GM18909 (cell line): ENCODE data around the gene HOXB5.

Experiments used
- ATAC-seq: cut with Tn5 transposase; IDR thresholded peaks from one replicate; pipeline ENCODE4 v1.9.1; 2021; ENCODE audit warnings: mild to moderate bottlenecking; ENCODE audit not compliant: unreplicated experiment, poor library complexity

The HOXB5 gene

DNA sequence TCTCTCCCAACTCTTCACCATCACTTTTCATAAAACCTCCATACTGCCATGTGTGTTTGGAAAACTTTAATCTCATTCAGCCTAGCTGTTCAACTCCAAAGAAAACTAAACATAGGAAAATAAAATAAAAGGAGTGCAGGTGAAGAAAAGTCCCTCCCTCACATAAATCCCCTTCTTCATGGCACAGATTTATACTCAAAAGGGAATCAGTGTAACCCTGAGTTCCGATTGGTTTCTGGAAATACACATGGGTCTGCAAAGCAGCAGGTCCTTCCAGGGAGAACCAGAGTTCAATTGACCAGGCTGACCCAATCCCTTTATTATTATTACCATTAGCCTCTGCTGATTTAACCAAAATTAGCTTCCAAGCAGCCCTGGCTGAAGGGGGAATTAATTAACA lies 39.8 kb downstream of the HOXB5 start:
- ATAC-seq: no peak

DNA sequence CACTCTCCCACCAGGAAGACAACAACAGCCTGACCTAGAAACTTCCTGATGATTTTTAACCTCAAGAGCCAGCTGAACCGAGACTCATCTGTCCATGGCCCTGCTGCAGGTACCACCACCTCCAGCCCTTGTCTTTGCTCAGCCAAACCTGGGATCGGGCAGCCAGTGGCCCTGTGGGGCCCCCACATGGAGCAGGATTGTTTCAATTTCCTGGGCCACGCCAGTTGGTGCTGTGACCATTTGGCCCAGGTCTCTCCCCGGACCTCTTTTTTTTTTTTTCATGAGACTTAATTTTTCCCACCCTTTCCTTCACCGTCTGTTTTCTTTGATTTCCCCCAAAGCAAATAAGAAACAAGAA lies 40.4 kb downstream of the HOXB5 start:
- no peak for ATAC-seq

DNA sequence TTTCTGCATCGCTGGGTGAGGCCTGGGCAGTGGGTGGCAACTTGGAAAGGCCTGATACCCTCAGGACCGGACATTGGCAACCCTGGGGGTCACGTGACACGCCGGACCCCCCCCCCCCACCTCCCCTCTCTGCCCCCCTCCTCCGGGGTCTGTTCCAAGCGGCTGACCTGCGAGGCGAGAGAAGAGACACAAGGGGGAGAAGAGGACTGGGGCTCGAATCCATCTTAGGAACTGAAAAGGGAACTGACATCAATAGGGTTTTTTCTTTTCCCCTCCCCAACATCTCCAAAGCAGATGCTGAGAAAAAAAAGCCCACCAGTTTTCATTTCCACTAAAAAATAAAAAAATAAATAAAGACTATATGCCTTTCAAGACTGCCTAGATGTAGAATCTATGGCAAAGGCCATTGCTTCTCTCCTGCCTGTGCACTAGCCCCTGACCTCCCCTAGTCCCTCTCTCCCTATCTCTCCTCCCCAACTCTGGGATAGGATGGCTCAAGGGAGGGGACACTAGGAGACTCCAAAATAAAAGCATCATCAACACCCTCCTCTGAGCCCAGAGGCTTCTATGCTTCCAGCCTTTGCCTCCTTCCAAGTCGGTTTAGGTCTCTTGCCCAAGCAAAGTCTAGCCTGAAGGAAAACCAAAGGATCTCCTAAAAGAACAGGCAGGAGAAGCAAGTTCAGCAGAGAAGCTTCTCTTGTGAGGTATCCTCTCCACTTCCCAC lies 41.0 kb downstream of the HOXB5 start:
- no peak for ATAC-seq

DNA sequence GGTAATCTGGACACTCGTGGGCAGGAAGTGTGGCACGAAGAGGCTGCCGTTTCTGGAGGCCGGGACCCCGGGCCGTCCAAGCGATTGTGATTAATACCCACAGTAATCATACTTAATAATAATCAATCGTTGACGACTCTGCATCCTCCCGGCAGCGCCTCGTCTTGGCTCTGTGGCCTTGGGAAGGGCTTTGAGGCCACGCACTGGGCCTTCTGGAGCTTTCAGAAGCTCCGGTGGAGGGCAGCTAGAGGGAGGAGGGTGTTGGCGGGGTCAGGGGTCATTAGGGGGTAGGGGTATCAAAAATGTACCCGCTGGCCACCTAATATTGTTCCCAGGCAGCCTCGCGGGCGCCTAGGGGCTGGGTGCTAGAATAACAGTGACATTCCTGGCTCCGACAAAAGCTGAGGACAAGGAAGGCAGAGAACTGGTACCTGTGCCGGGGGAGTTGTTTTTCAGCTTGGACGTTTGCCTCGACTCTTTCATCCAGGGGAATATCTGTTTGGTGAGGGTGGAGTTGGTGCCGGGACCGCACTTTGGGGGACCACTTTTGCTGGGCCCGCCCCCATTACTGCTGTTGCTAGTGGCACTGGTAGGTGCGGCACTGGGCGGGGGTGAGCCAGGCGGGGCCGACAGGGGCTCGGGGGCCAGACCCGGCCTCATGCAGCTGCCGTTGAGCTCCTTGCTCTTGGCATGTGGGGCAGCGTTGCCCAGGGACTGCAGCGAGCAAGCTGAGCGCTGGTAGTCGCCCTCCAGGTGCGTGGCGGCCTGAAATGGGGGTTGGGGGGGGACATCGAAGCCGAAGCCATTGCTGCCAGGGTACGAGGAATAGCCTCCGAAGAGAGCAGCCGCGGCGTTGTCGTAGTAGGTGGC lies 41.7 kb downstream of the HOXB5 start:
- ATAC-seq: no peak

DNA sequence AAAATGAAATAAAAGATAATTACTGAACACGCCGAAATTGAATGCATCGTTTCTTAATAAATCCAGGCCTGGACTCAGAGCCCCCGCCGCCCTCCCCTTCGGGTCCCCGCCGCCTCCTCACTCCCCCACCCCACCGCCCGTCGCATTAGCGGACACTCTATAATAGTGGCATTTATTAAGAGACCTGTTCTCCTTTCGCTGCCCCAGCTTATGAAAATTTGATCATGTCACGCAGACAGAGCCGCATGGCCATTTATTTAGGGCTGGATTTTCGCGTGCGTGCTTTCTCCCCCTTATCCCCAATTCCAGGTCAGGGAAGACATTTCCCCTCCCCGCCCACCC lies 42.4 kb downstream of the HOXB5 start:
- no peak for ATAC-seq

DNA sequence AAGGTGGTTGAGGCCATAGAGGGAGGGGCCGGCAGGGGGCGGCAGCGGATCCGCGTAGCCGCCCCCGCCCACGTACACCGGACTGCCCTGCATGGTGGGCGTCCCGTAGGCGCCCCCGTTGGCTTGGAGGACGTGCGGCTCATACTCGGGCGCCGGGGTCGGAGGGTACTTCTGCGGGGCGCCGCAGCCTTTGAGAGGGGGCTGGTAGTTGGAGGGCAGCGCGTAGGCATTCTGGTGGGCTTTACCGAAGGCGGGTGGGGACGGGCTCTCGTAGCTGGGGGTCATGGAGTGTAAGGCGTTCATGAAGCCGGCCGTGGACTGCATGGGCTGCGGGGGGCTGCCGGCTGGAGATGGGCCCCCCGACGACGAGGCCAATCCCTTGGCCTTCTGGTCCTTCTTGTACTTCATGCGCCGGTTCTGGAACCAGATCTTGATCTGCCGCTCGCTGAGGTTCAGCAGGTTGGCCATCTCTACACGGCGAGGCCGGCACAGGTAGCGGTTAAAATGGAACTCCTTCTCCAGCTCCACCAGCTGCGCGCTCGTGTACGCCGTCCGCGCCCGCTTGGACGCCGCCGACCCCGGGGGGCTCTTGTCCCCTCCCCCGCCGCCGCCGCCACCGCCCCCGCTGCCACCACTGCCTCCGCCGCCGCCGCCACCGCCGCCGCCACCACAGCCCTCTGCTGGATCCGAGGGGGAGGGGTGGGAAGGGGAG lies 42.9 kb downstream of the HOXB5 start:
- no peak for ATAC-seq

DNA sequence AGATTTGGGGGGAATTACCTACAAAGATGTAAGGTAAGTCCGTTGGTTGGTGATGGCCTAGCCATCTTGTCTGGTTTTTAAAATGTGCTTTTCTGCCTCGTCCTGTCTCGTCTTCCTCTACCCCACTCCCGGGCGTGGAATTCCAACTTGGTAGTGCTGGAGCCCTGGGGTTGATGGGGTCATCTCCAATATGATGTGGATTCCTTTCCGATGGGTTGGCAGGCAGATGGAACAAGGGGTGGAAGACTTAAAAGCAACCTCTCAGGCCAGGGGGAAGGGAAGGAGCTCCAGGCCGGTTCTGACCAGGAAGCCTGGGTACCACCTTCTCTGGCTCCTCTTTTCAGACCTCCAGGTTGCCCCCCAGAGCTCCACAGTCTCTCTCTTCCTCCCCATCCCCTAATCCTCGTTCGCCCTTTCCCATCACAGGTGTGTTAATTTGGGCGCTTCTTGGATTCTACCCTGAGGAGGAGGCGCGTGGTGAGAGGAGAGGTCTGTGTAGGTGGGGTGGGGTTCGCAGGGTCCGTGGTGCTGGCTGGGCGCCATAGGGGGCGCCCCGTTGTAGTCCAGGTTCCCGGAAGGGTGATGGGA lies 43.6 kb downstream of the HOXB5 start:
- ATAC-seq: no peak

DNA sequence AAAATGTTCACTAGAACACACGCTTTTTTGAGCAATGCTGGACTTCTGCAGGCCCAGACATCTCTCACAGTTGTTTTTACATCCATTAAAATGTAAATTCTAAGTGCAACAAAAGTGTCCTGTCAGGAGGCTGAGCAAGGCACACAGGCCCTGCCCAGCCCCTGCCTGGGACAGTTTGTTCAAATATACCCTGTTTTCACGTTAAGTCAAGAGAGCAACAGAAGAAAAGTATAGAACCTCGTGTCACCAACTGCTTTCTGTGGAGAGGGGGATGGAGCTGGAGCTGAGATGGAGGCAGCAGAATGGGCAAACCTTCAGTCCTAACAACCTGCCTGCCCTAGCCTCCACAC lies 44.3 kb downstream of the HOXB5 start:
- ATAC-seq: no peak

DNA sequence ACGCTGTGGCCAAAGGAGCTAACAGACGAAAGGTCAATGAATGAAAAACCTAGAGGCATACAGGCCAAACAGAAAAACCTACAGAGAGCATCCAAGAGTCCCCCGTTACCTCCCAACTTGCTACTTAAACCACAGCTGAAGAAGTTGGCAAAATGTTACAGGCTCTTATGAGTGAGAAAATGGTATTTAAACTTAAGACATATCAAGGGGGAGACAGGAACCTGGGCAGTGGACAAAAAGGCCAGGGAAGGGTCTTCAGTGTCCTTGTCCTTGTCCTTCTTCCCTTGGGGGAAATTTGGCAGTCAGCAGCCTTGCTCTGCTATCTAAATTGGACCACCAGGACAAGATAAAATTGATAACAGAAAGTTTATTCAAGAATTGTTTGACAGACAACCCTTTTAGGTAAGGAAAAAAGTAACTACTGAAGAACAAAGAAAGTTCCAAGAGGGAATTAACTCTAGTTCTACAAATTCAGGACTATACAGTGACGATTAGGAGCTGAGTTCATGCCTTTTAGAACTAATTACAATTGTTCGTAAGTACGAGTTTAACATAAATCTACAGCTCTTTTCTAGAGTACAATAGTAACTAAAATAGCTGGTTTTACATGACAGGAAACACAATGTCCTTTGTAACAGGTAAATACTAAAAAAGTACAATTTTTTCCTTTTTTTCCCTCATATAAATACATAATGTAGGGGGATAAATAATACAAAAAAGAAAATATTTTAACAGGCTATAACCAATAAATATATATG lies 44.9 kb downstream of the HOXB5 start:
- ATAC-seq: no peak

DNA sequence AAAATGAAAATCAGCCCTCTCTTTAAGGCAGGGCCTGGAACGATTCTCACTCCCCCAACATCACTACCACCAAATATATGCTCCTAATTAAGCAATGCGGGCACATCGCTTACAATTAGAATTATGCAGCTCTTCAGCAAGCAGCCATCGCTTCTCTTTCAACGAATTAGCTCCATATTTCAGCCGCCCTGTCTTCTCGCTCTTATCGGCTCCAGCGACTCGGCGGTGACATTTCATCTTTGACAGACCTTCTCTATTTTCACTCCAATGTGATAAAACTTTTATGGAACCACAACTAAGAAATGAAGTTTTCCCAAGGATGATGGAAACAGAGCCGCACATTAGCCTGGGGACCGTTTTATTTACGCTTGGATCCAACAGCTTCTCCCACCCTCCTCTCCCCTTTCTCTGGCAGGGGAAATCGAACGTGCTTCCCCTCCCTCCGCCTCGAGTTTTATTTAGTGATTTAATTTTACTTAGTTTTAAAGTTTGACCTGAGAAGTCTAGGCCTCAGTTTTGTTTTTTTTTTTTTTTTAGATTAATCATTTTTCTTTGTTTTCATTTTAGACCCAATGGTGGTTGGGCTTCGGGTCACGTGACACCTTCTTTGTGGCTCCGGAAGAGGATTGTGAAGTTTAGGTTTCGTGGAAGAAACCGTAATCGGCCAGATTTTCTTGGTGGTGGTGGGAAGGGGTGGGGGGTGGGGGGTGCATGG lies 45.6 kb downstream of the HOXB5 start:
- ATAC-seq: no peak

DNA sequence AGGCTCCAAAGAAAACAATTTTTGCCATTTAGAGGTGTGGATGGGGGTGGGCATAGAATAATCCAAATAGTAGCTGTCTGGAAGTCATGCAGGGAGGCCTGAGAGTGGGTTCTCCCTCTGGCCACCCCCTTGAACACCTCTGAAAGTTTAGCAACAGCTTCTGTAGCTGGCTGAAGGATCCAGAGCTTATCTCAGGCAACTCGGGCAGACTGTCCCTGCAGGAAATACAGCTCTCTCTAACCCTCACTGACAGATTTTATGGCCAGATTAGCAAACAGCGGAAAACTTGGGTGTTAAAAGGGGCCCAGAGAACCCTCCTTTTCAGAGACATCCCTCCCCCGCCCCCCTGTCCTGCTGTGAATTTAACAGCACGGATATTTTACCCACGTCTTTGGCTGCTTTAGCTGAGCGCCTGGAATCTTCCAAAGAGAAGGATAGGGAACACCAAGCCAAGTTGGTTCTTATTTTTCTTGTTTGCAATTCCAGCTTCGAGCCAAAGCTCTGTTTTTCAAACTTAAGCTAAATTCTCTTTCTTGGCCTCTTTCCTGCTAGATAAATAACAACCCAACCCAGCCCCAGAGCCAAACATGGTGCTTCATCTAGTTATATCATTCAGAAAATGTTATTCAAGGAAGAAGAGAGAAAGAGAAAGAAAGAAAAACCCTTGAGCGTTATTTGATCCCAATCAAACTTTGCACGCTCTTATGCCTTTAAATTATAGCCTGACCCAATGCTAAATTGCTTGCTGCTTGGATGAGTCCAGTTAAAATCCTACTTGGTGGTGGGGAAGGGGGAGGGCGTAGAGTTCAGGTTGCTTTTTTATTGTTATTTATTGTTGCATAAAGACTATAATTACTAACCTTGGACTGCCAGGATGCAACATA lies 46.4 kb downstream of the HOXB5 start:
- ATAC-seq: no peak

DNA sequence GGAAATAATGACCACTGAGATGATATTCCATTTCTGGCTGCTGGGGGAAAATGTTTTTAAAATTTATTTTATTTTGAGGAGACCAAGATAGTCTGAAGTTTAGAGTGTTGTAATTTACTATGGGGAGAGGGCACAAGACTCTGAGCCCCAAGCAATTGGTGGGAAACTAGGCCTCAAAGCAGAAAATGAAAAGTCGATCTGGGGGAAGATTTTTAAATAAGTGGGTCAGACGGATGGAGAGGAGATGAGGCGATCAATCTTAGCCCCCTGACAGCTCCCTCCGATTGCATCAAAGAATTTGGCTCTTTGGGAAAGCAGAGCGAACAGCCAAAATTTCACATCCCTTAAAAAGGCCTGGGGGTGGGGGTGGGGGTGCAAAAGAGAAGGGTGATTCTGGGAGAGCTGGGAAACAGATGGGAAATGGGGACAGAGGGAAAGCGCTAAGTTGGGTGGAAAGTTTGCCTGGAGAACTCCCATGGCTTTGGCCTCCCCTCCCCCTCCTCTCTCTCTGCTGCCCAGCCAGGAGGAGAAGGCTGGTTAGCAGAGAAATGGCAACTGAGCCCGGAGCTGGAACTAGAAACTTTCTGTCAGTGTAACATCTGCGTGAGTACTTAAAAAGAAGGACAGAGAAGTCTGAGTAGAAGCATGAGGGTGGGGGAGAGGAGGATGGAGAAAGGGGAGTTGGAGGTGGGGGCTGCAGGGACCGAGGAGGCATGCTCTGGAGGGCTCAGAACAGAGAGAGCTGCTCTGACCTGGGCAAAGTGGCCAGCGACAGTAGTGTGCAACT lies 47.2 kb downstream of the HOXB5 start:
- ATAC-seq: no peak

DNA sequence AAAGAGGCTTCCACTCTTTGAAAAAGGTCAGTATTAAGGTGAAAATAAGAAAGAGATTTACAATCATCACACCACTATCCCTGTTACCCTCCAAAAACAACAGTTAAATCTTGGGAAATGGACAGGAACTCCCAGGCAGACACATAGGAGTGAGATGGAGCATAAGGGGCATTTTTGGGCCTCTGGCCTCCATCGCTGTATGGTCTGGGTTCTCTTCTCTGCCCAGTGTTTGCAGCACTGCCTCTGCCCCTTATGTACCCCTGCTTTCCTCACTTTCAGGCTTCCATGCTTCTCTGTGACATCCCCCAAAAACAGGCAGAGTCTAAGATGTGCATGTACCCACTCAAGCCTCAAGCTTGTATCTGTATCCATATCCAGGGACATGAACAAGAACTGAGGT lies 48.0 kb downstream of the HOXB5 start:
- ATAC-seq: no peak

DNA sequence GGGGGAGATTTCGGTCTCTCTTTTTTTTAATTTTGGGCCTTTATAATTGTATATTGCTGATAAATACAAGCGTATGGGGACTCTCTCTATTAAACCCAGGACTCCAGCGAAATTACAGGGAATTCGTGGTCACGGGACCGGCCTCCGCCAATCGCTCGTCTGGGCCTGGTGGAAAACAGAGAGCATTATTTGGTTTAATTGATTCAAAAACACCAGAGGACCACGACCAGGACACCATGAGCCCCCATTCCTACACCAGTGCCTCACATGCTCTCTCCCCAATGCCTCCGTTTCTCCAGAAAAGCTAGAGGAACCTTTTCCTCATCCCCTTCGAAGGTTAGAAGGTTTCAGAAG lies 48.6 kb downstream of the HOXB5 start, which contains the start of gene HOXB2:
Gene HOXB2, minus strand, starts transcription at position 88 of the 354 bp plus-strand sequence. CDS start 198 bp downstream, outside the sequence.
- ATAC-seq: no peak

DNA sequence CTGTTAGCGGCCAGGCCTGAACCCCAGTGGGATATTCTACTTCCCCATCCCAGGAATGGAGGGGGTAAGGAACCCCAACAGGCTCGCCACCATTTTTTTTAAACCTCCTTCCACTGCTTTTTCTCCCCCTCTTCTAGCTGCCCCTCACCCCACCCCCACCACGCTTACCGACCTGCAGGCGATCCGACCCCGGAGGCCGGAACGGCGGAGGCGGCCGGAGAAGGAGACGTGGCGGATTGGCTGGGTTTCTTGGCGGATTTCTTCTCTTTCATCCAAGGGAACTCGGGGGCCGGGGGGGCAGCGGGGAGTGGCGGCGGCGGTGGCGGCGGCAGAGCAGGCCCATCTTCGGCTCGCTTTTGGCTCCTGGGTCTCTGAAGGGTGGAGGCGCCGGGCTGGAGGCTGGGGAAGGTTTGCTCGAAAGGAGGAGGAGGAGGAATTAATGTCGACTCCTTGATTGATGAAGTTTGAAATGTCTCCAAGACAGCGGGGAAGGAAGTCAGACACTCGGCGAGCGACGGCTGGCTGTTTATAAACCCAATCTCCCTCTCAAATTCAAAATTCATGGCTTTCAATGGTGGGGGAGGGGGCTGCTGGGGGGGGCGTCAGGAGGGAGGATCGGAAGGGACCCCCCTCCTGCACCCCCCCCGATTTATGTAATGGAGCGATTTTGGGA lies 49.1 kb downstream of the HOXB5 start:
- no peak for ATAC-seq

DNA sequence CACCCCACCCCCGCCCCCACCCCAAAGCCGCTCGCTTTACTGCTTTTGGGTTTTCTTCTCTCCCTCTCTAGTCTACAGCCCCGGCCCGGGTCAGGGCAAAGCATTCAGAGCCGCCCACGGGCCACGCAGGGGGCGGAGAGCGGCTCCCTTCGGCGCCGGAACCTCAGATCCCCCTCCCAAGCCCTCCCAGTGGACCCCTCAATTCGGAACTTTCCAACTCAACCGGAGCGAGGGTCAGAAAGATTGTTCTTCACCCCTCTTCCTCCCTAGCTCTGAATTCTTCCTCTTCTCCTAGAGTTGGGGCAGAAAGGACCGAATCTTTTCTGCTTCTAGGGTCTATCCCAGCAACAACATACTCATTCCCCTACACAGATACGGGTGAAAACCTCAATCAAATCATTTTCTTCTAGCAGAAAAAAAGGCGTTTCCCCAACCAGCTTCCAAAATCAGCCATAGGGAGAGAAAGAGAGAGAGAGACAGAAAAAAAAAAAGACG lies 49.7 kb downstream of the HOXB5 start:
- no peak for ATAC-seq

DNA sequence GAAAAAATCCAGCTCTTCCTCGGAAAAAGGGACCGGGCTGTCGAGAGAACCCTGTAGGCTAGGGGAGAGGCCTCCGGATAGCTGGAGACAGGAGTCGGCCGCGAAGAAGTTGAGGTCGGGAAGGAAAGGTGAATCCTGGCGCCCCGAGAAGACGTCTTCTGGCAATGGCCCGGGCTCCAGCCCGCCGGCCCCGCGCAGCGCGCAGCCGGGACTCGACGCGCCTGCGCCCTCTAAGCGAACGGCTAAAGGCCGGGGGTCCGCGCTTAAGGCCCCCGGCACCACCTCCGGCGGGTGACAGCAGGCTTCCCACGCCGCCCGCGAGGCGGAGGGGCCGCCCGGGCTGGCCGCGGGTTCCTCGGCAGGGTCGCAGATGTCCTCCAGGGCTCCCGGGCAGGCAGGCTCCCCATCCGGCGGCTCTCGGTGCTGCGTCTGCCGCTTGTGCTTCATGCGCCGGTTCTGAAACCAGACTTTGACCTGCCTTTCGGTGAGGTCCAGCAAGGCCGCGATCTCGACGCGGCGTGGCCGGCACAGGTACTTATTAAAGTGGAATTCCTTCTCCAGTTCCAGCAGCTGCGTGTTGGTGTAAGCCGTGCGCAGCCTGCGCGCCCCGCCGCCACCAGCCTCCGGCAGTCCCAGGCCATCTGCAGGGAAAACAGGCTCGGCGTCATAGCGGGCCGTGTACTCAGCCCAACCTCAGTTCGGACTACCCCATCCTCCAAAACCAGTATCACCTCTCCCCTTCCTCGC lies 50.3 kb downstream of the HOXB5 start:
- ATAC-seq: peak; percentile 57
